HepG2 (cell line): ENCODE measurements around the gene NDUFB5.

Source experiments
- BRCA1 ChIP-seq: sonication (generic); formaldehyde crosslinking; IDR thresholded peaks from 2 replicates; pipeline ENCODE4 v1.4.0; 2020; ENCODE audit warnings: missing genetic modification reagents
- ELF1 ChIP-seq: sonication (generic); formaldehyde crosslinking; IDR thresholded peaks from 2 replicates; pipeline ENCODE4 v1.4.0; 2020; ENCODE audit warnings: missing genetic modification reagents
- ESRRA ChIP-seq: sonication (generic); formaldehyde crosslinking; IDR thresholded peaks from 2 replicates; pipeline ENCODE4 v1.5.1; 2020; ENCODE audit warnings: mild to moderate bottlenecking, low read depth, missing genetic modification reagents
- KDM6A ChIP-seq: IDR thresholded peaks from 2 replicates; pipeline ENCODE4 v1.6.1; 2016; ENCODE audit warnings: low read depth
- POLR2A ChIP-seq, 2 experiments: IDR thresholded peaks; 2 replicates each; pipeline ENCODE4 v1.6.1; 2011; ENCODE audit warnings: low read depth in 2 of 2, low read length in 2 of 2, mild to moderate bottlenecking in 1 of 2, moderate library complexity in 1 of 2; ENCODE audit not compliant: insufficient read depth in 1 of 2
- SNRNP70 ChIP-seq: fragments of 200-400 bp; formaldehyde crosslinking; IDR thresholded peaks from 2 replicates; pipeline ENCODE4 v1.6.1; 2017; ENCODE audit warnings: mild to moderate bottlenecking, low read depth, low read length, moderate library complexity
- TIGD3 ChIP-seq: sonication (generic); formaldehyde crosslinking; IDR thresholded peaks from 2 replicates; pipeline ENCODE4 v1.5.1; 2020; ENCODE audit warnings: mild to moderate bottlenecking, missing genetic modification reagents, borderline replicate concordance
- TP53 ChIP-seq: sonication (generic); formaldehyde crosslinking; conservative IDR thresholded peaks from 2 replicates; pipeline ENCODE4 v1.4.0; 2020; ENCODE audit warnings: missing genetic modification reagents
- TF ChIP-seq, protein P1 (sequence below): sonication (generic); formaldehyde crosslinking; IDR thresholded peaks from 2 replicates; pipeline ENCODE4 v1.5.0; 2020; ENCODE audit warnings: mild to moderate bottlenecking, missing genetic modification reagents, moderate library complexity
- TF ChIP-seq, protein P2 (sequence below): sonication (generic); formaldehyde crosslinking; IDR thresholded peaks from 2 replicates; pipeline ENCODE4 v1.4.0; 2020; ENCODE audit warnings: missing genetic modification reagents
- TF ChIP-seq, protein P3 (sequence below): sonication (generic); formaldehyde crosslinking; IDR thresholded peaks from 2 replicates; pipeline ENCODE4 v1.9.0; 2021; ENCODE audit warnings: missing genetic modification reagents, borderline replicate concordance

DNA sequence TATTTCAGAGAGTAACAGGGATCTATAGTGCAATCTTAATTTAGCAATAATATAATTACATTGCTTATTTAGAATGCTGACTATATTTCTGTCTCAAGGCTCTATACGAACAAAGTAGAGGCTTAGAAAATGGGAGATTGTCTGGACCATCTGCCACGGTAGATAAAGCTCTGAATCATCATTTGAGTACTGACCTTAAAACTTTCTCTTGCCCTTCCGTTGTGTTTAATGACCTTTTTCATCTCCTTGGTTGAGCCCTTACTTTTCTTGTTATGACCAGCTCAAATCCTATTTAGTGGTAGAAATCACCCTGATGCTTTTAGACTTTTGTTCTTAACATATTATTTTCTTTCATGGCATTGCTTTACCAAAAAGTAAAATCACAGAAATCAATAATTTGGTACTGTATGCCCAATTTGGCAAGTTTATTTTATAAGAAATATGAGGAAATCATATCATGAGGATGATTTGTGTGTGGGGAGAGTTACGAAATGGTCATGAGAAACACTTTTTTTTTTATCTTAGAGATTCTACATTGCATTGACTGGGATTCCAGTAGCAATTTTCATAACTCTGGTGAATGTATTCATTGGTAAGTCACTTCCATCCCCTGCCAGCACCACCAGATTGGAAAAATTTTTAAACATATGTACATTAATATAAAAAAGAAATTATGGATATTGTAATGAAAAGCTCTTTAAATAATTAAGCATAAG lies 11.0 kb downstream of the NDUFB5 start:
- TF ChIP-seq KDM6A, result no peak
- TF ChIP-seq, protein P1, sequence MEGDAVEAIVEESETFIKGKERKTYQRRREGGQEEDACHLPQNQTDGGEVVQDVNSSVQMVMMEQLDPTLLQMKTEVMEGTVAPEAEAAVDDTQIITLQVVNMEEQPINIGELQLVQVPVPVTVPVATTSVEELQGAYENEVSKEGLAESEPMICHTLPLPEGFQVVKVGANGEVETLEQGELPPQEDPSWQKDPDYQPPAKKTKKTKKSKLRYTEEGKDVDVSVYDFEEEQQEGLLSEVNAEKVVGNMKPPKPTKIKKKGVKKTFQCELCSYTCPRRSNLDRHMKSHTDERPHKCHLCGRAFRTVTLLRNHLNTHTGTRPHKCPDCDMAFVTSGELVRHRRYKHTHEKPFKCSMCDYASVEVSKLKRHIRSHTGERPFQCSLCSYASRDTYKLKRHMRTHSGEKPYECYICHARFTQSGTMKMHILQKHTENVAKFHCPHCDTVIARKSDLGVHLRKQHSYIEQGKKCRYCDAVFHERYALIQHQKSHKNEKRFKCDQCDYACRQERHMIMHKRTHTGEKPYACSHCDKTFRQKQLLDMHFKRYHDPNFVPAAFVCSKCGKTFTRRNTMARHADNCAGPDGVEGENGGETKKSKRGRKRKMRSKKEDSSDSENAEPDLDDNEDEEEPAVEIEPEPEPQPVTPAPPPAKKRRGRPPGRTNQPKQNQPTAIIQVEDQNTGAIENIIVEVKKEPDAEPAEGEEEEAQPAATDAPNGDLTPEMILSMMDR (CRISPR knock-in tag), result no peak
- TF ChIP-seq SNRNP70, result no peak
- no peak for TF ChIP-seq TP53 (CRISPR knock-in tag)
- no peak for TF ChIP-seq TIGD3 (CRISPR knock-in tag)
- TF ChIP-seq BRCA1 (CRISPR knock-in tag), result no peak
- TF ChIP-seq, protein P2, sequence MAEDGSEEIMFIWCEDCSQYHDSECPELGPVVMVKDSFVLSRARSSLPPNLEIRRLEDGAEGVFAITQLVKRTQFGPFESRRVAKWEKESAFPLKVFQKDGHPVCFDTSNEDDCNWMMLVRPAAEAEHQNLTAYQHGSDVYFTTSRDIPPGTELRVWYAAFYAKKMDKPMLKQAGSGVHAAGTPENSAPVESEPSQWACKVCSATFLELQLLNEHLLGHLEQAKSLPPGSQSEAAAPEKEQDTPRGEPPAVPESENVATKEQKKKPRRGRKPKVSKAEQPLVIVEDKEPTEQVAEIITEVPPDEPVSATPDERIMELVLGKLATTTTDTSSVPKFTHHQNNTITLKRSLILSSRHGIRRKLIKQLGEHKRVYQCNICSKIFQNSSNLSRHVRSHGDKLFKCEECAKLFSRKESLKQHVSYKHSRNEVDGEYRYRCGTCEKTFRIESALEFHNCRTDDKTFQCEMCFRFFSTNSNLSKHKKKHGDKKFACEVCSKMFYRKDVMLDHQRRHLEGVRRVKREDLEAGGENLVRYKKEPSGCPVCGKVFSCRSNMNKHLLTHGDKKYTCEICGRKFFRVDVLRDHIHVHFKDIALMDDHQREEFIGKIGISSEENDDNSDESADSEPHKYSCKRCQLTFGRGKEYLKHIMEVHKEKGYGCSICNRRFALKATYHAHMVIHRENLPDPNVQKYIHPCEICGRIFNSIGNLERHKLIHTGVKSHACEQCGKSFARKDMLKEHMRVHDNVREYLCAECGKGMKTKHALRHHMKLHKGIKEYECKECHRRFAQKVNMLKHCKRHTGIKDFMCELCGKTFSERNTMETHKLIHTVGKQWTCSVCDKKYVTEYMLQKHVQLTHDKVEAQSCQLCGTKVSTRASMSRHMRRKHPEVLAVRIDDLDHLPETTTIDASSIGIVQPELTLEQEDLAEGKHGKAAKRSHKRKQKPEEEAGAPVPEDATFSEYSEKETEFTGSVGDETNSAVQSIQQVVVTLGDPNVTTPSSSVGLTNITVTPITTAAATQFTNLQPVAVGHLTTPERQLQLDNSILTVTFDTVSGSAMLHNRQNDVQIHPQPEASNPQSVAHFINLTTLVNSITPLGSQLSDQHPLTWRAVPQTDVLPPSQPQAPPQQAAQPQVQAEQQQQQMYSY, result no peak
- no peak for TF ChIP-seq POLR2A (IDR thresholded peaks at IDR 0.05; ENCODE audit: insufficient read depth in 1 of 2, low read depth in 2 of 2, low read length in 2 of 2)
- no peak for TF ChIP-seq ESRRA (CRISPR knock-in tag)
- TF ChIP-seq ELF1, result no peak
- TF ChIP-seq, protein P3, sequence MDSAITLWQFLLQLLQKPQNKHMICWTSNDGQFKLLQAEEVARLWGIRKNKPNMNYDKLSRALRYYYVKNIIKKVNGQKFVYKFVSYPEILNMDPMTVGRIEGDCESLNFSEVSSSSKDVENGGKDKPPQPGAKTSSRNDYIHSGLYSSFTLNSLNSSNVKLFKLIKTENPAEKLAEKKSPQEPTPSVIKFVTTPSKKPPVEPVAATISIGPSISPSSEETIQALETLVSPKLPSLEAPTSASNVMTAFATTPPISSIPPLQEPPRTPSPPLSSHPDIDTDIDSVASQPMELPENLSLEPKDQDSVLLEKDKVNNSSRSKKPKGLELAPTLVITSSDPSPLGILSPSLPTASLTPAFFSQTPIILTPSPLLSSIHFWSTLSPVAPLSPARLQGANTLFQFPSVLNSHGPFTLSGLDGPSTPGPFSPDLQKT (CRISPR knock-in tag), result no peak
